Transverse colon (tissue), 4 donors: ENCODE data around the gene CRISPLD2. TPM values are rescaled to one million over a fixed set of nuclear protein-coding genes. Genes with fewer than 3 reads are reported as not detected.

Experiments used
- DNase-seq: peaks from one replicate; pipeline ENCODE4 v3.0.0-alpha.2; 2019
- H3K27ac ChIP-seq, 4 donors: fragments of 200-600 bp; sonication (generic); 2 replicates each; pipeline ENCODE4 v1.5.1; 2016 to 2018; ENCODE audit warnings: inconsistent platforms in 4 of 4
- H3K27me3 ChIP-seq: fragments of 200-600 bp; sonication (generic); 2 replicates; pipeline ENCODE4 v1.5.1; 2017; ENCODE audit warnings: inconsistent platforms
- H3K36me3 ChIP-seq, 4 donors: fragments of 200-600 bp; sonication (generic); 2 replicates each; pipeline ENCODE4 v1.5.1; 2017 to 2019; ENCODE audit warnings: inconsistent platforms in 4 of 4
- H3K4me1 ChIP-seq, 4 donors: fragments of 200-600 bp; sonication (generic); 2 replicates each; pipeline ENCODE4 v1.5.1; 2017 to 2020; ENCODE audit warnings: inconsistent platforms in 4 of 4
- H3K4me3 ChIP-seq, 4 donors: fragments of 200-600 bp; sonication (generic); 1 replicate in 1 of 4; 2 replicates in 3 of 4; pipeline versions ENCODE4 v1.5.1 to v1.6.1; 2017 to 2019; ENCODE audit warnings: inconsistent platforms in 4 of 4
- H3K9me3 ChIP-seq, 2 donors: fragments of 200-600 bp; sonication (generic); 2 replicates each; pipeline ENCODE4 v1.5.1; 2017 to 2019; ENCODE audit warnings: inconsistent platforms in 2 of 2
- EP300 ChIP-seq: sonication (generic); formaldehyde crosslinking; IDR thresholded peaks from one replicate; pipeline ENCODE4 v1.6.1; 2017; ENCODE audit warnings: antibody characterized with exemption, low read depth
- POLR2A ChIP-seq: fragments of 450-650 bp; IDR thresholded peaks from one replicate; pipeline ENCODE4 v1.6.1; 2016; ENCODE audit warnings: antibody characterized with exemption, mild to moderate bottlenecking, moderate library complexity
- POLR2AphosphoS5 ChIP-seq, 3 donors: sonication (generic); formaldehyde crosslinking; IDR thresholded peaks; one replicate each; pipeline ENCODE4 v1.6.1; 2016; ENCODE audit warnings: antibody characterized with exemption in 3 of 3
- WGBS, 2 donors: methylation state at CpG; one replicate each; pipeline ENCODE4 v1.1.5; 2018; ENCODE audit warnings: low coverage in 1 of 2; 5-methylcytosine and 5-hydroxymethylcytosine counted together
- in situ Hi-C, 4 donors: fragments of 200-750 bp; cut with MboI; loops; one replicate each; pipeline versions ENCODE4 v1.15.0 to v1.15.1; 2017; ENCODE audit warnings: low sequenced_read_pairs in 3 of 4, low pct_ligation_motif_present in 1 of 4, low pct_unique_long_range_greater_than_20kb in 1 of 4
- intact Hi-C: fragments of 100-400 bp; cut with DNase I; formaldehyde crosslinking; loops from one replicate; pipeline ENCODE4 v1.15.1; 2023; ENCODE audit warnings: low total_unique reads
- total RNA-seq, 4 donors: library from RNA; depleted of rRNA; stranded (reverse); fragments of >200 nt; gene quantifications; one replicate each; pipeline ENCODE4 v1.1.0, GENCODE V29; 2016
- TF ChIP-seq, protein P1 (sequence below), 5 experiments: fragments of 200-600 bp in 3 of 5; fragments of 450-650 bp in 2 of 5; sonication (generic) in 3 of 5; IDR thresholded peaks; 1 replicate in 2 of 5; 2 replicates in 3 of 5; pipeline ENCODE4 v1.5.1; 2016 to 2017; ENCODE audit warnings: antibody characterized with exemption in 5 of 5, inconsistent platforms in 3 of 5, mild to moderate bottlenecking in 2 of 5, moderate library complexity in 1 of 5

CRISPLD2 gene
- total RNA-seq, 4 donors from 2014 or later, result 53.4 to 326 (median 71.0) TPM

DNA sequence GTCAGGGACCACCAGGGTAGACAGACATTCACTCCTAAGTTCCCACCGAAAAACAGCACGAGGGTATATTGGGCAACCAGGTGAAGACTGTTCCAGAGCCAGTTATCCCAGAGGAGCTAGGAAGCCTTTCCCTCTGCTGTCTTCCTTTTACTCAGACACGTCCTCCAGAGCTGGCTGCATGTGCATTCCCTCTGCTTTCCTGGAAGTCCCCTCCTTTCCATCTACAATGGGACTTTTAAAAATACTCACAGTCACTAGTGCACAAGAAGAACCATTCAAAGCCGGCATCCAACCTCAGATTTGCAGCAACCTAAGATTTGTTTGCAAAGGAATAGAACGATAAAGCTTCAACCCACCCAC lies 32.5 kb upstream of the CRISPLD2 start:
- TF ChIP-seq POLR2A (no peak), EP300 (no peak), POLR2AphosphoS5 (IDR thresholded peaks at IDR 0.05) (no peak)
- TF ChIP-seq, protein P1, sequence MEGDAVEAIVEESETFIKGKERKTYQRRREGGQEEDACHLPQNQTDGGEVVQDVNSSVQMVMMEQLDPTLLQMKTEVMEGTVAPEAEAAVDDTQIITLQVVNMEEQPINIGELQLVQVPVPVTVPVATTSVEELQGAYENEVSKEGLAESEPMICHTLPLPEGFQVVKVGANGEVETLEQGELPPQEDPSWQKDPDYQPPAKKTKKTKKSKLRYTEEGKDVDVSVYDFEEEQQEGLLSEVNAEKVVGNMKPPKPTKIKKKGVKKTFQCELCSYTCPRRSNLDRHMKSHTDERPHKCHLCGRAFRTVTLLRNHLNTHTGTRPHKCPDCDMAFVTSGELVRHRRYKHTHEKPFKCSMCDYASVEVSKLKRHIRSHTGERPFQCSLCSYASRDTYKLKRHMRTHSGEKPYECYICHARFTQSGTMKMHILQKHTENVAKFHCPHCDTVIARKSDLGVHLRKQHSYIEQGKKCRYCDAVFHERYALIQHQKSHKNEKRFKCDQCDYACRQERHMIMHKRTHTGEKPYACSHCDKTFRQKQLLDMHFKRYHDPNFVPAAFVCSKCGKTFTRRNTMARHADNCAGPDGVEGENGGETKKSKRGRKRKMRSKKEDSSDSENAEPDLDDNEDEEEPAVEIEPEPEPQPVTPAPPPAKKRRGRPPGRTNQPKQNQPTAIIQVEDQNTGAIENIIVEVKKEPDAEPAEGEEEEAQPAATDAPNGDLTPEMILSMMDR (IDR thresholded peaks at IDR 0.05), result no peak
- intact Hi-C loops, result no loop called here
- in situ Hi-C loops, result no loop called here
- Histone ChIP-seq H3K36me3 (no peaks in the 10 kb centered on the region), H3K9me3 (no peaks in the 10 kb centered on the region), H3K27ac (peak overlapping the region in 3 of 4 donors; percentile 0 to 14 (median 10)), H3K4me1 (peaks cover 18 to 24% (median 20%) of the 10 kb centered on the region in 4 donors), H3K27me3 (no peaks in the 10 kb centered on the region), H3K4me3 (no peak overlapping the region)
- 29 to 42% methylated on average over 2 to 5 of the region's 5 CpGs for whole genome bisulfite sequencing, 2 donors
- no peak for DNase-seq

DNA sequence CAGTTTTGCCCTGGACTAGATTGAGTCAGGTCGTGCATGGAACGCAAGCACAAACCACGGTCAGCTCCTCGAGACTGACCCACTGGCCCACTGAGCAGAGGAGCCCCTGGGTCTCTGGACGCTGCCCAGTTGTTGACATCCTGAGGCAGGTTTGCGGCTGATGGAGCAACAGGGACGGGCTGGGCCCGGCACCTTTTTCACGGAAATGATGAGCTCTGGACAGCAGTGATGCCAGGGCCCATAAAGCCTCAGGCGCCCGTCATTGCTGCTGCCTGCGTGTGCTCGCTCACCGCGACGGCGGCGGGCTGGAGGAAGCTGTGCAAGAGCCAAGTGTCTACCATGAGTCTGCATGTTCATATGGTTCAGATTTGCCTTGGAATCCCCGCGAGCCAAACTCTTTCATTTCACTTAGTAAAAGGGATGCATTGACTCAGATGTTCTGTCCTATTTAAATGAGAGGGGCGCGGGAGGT lies 30.8 kb upstream of the CRISPLD2 start:
- TF ChIP-seq, protein P1 (IDR thresholded peaks at IDR 0.05), result no peak
- TF ChIP-seq POLR2AphosphoS5 (IDR thresholded peaks at IDR 0.05) (no peak), EP300 (no peak), POLR2A (no peak)
- H3K27me3 ChIP-seq, result no peaks in the 10 kb centered on the region
- no peak overlapping the region for H3K27ac ChIP-seq
- no peaks in the 10 kb centered on the region for H3K9me3 ChIP-seq
- H3K36me3 ChIP-seq, result no peaks in the 10 kb centered on the region
- no peak for DNase-seq
- peaks cover 18 to 24% (median 20%) of the 10 kb centered on the region in 4 donors for H3K4me1 ChIP-seq
- intact Hi-C loops (no loop called here), in situ Hi-C loops (no loop called here)
- WGBS, 2 donors, result 96 to 100% methylated on average over 1 to 21 of the region's 22 CpGs
- H3K4me3 ChIP-seq, result no peak overlapping the region

DNA sequence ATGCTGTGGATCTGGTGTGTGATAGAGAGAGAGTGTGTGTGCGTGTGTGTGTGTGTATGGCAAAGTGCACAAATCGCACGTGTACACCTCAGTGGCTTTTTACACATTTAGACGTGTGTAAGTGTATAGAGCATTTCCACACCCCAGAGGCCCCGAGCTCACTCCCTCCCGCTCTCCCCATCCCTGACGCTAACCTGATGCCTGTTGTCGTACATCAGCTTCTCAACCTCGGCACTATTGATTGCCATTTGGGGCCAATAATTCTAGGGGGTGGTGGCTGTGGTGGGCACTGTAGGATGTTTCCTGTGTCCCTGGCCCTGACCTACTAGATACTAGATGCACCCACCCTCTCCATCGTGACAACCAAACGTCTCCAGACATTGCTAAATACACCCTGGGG lies 30.4 kb upstream of the CRISPLD2 start:
- no peak for DNase-seq
- Histone ChIP-seq H3K27ac (no peak overlapping the region), H3K36me3 (no peaks in the 10 kb centered on the region), H3K4me3 (no peak overlapping the region), H3K4me1 (peaks cover 18 to 27% (median 23%) of the 10 kb centered on the region in 4 donors), H3K27me3 (no peaks in the 10 kb centered on the region), H3K9me3 (no peaks in the 10 kb centered on the region)
- in situ Hi-C loops (no loop called here), intact Hi-C loops (no loop called here)
- 88 to 90% methylated on average over 5 to 11 of the region's 11 CpGs for WGBS, 2 donors
- no peak for TF ChIP-seq POLR2AphosphoS5 (IDR thresholded peaks at IDR 0.05)
- TF ChIP-seq, protein P1 (IDR thresholded peaks at IDR 0.05), result no peak
- no peak for TF ChIP-seq POLR2A
- no peak for TF ChIP-seq EP300

DNA sequence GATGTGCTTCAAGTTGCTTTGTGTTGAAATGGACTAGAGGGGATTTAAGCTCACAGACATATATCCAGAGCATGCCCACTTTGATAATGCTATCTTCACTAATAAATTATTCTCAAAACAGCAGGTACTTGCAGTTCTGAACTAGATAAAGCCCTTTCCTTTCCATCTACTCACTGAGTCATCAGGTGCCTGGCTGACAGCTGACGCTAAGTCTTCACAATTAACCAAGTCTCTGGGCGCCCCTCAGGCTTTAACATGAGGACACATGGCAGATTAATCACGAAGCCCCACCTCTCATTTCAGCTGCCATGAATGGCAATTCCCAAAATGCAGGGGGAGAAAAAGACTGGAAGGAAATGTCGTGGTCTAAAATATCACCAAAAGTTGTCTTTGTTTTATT lies 29.5 kb upstream of the CRISPLD2 start:
- H3K9me3 ChIP-seq, result no peaks in the 10 kb centered on the region
- H3K36me3 ChIP-seq, result no peaks in the 10 kb centered on the region
- intact Hi-C loops, result no loop called here
- no peaks in the 10 kb centered on the region for H3K27me3 ChIP-seq
- 94 to 100% methylated on average over 4 of the region's 4 CpGs for WGBS, 2 donors
- in situ Hi-C loops, result no loop called here
- no peak overlapping the region for H3K4me3 ChIP-seq
- H3K27ac ChIP-seq, result peak overlapping the region in 2 of 4 donors; percentile 20 to 21
- DNase-seq, result no peak
- TF ChIP-seq, protein P1 (IDR thresholded peaks at IDR 0.05), result no peak
- TF ChIP-seq POLR2A, result no peak
- no peak for TF ChIP-seq EP300
- TF ChIP-seq POLR2AphosphoS5 (IDR thresholded peaks at IDR 0.05), result no peak
- peaks cover 18 to 33% (median 27%) of the 10 kb centered on the region in 4 donors for H3K4me1 ChIP-seq
